GM12872 (cell line): Measurements from ENCODE around the gene PJA1.
A peak's percentile ranks its signal among the peaks of the same experiment; 100 is the strongest.

Experiments
- TF ChIP-seq, protein P1 (sequence below): IDR thresholded peaks from 3 replicates; pipeline ENCODE4 v1.5.1; 2011; ENCODE audit warnings: low read depth, mild to moderate bottlenecking, low read length, moderate library complexity; ENCODE audit not compliant: insufficient read depth

The PJA1 gene

DNA sequence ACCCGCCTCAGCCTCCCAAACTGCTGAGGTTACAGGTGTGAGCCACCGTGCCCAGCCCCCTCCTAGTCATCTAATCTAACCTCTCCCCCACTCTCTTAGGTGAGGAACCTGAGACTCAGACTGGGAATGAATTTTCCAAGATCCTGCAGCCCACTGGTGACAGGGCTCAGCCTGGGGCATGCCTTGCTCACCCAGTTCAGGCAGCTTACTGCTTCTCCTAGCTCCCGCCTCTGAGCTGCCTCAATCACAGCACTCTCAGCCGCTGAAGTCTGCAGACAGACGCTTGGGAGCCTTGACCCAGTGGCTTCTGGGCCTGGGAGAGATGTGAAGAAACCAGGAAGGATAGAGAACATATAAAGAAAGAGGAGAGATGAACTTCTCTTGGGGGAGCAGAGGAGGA lies 24.4 kb downstream of the PJA1 start:
- TF ChIP-seq, protein P1, sequence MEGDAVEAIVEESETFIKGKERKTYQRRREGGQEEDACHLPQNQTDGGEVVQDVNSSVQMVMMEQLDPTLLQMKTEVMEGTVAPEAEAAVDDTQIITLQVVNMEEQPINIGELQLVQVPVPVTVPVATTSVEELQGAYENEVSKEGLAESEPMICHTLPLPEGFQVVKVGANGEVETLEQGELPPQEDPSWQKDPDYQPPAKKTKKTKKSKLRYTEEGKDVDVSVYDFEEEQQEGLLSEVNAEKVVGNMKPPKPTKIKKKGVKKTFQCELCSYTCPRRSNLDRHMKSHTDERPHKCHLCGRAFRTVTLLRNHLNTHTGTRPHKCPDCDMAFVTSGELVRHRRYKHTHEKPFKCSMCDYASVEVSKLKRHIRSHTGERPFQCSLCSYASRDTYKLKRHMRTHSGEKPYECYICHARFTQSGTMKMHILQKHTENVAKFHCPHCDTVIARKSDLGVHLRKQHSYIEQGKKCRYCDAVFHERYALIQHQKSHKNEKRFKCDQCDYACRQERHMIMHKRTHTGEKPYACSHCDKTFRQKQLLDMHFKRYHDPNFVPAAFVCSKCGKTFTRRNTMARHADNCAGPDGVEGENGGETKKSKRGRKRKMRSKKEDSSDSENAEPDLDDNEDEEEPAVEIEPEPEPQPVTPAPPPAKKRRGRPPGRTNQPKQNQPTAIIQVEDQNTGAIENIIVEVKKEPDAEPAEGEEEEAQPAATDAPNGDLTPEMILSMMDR, result no peak

DNA sequence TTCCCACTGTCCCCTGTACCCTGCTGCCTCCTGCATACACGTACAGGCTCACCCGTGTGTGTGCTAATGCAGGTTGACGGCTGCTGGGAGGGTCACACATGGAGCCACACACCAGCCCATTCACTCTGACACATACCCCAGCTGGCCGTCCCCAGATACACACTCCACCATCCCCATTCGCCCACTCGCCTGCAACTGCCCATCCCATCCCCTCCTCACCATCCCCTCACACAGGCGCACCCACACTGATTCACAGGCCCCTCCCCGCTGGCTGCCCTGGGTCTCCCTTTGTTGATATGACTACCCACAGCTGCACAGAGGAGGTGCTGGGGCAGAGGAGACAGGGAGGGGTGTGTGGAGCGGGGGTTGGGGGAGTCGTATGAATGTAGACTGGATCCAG lies 25.7 kb downstream of the PJA1 start:
- TF ChIP-seq, protein P1, result no peak

DNA sequence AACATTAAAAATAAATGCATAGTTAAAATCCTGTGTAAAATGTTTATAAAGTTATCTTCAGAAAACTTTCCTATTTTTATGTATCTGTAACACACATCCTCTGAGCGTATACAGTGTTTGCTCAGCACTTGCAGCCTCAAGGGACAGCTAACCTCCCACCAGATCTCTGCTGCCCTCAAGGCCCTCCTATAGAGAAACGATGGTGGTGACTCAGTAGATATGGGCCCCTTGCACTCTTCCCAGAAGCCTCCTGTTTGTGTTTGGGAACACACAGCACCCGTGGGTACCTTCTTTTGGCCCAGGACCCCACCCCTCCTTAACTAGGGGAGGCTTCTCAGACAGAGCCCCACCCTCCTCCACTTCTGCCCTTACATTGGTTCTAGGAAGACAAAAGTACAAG lies 26.7 kb downstream of the PJA1 start:
- TF ChIP-seq, protein P1, result no peak

DNA sequence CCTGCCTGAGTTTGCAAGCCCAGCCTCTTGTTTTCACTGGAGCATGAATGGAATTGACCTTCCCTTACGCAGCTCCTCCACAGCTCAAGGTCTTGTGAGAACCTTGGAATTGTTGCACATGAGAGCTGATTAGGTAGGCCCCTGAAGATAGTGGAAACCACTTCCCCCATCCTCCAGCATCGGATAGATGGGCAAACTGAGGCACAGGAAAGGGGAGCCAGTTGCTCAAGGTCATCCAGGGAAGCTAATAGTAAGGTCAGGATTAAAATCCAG lies 27.2 kb downstream of the PJA1 start:
- TF ChIP-seq, protein P1, result no peak

DNA sequence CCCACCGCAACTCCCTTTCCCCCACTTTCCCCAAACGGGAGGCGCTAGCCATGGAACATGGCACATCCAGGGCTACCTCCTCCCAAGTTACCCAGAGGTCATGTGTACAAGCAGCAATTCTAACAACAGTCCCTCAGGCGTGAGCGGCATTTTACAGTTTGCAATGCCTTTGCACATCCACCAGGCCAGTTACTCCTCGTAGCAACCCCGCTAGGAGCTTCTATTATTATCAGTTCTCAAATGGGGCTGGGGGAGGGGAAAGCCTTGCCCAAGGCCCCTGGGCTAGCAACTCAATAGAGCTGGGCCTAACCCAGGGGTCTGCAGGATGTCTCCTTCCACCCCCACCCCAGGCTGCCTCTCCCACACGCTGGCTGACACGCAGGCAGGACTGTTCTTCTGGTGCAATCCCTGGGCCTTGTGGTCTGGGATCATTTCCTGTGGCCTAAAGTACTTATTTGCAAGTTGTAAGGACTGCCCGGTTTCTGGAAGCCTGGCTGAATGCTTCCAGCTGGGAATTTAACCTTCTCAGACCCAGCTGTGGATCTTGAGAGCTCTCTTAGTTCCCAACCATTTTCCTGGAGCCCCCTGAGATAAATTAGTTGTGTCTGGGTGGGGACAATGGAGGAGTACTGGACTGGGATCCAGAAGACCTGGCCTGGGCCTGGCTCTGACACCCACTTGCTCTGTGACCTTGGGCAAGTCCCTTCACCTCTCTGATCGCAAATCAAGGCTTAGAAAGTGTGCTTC lies 27.7 kb downstream of the PJA1 start:
- TF ChIP-seq, protein P1, result no peak

DNA sequence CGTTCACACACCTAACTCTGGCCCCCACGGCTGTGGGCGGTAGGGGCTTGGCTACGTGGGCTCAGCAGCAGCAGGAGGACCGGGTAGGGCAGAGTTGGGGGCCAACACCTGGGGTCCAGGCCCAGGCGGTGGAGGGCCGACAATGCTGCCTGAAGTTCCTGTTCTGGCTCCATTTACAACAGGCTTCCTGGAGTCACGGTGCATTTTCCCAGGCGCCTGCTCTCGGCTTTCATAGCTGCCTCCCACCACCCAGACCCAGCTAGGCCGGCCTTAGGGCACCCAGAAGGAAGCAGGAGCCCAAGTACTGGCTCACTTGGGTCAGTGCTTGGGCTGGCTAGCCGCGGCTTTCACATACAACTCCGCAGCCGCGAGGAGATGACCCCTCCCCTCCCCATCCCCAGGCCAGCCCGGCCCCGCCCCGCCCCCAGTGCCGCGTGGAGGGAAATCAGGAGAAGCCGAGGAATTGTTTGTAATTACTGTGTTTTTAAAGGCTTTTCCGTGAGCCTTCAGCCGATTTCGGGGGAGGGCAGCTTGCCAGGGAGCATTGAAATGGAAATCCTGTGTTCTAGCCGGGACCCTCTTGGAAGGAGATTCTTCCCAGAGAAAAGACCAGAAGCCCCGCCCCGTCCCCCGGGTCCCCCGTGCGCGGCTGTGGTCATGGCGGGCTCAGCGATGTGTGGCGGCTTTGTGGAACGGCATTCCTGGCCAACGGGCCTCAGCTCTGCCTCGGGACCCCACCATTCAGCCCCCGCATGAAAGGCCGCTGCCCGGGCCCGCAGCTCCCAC lies 28.5 kb downstream of the PJA1 start:
- TF ChIP-seq, protein P1, result no peak

DNA sequence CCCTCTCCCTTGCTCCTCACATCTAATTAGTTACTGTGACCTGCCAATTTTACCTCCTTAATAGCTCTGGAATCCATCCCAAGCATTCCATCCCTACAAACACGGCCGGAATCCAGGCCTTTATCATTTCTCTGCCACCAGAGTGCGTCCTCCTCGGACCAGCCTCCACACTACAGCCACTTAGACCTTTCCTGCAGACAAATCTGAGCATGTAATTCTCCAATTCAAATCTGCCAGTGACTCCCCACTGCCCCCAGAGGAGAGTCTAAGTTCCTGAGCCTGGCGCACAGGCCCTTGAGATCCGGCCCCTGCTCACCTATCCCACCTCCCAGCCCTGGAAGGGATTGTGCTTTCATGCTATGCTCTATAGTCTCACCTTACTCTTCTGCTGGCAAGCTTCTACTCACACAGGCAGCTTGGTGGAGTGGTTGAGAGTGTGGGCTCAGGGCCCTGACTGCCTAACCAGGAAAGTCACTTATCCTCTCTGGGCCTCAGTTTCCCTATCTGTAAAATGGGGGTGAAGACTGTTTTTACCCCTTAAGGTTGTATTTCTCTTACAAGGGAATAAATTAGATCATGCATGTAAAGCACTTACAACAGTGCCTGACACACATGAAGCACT lies 31.2 kb downstream of the PJA1 start:
- TF ChIP-seq, protein P1, result peak; percentile 35
